B cell (primary cell): ENCODE results near the gene POU5F1.

ENCODE experiments used
- CTCF ChIP-seq: fragments of 200-600 bp; IDR thresholded peaks from one replicate; pipeline ENCODE4 v1.8.0; 2022; ENCODE audit warnings: antibody characterized with exemption, mild to moderate bottlenecking
- EZH2 ChIP-seq: IDR thresholded peaks from 2 replicates; pipeline ENCODE4 v1.6.1; 2012; ENCODE audit warnings: borderline replicate concordance, low read depth, mild to moderate bottlenecking, moderate library complexity, low read length; ENCODE audit not compliant: insufficient read depth, poor library complexity, severe bottlenecking

- TF ChIP-seq CTCF, result no peak
- no peak for TF ChIP-seq EZH2
Observed at GRCh38 chr6:31180500-31180899, 10.0 kb upstream of the POU5F1 start.
